ENCODE data around the gene HIVEP2.

Gene HIVEP2

GRCh38 chr6:142821860-142822259 lies 123.1 kb downstream of the HIVEP2 start:
- peaks cover 26% of the 10 kb centered on the region for H3K79me2 ChIP-seq
- H3K4me2 ChIP-seq (ENCODE audit: low read length), result no peak overlapping the region
- no peak overlapping the region for H3K4me3 ChIP-seq (ENCODE audit: low read depth, low read length)
- H3K9ac ChIP-seq, result no peak overlapping the region
- peak overlapping the region; percentile 22 for H3K27ac ChIP-seq
- no peaks in the 10 kb centered on the region for H3K9me3 ChIP-seq (ENCODE audit: control insufficient read depth, low read length)
- H3K4me1 ChIP-seq, result peaks cover 14% of the 10 kb centered on the region
- H3K36me3 ChIP-seq (ENCODE audit: control insufficient read depth, insufficient read depth, low read length), result no peaks in the 10 kb centered on the region
- TF ChIP-seq CTCF (IDR thresholded peaks at IDR 0.05), result no peak
- H2AFZ ChIP-seq, result no peak overlapping the region
- H3K27me3 ChIP-seq (ENCODE audit: control insufficient read depth, insufficient read depth, low read length), result no peaks in the 10 kb centered on the region

- H3K4me3 ChIP-seq (ENCODE audit: low read depth, low read length), result no peak overlapping the region
- H3K4me1 ChIP-seq, result peaks cover 14% of the 10 kb centered on the region
- no peaks in the 10 kb centered on the region for H3K9me3 ChIP-seq (ENCODE audit: control insufficient read depth, low read length)
- H3K9ac ChIP-seq, result no peak overlapping the region
- H3K27ac ChIP-seq, result peak overlapping the region; percentile 22
- no peaks in the 10 kb centered on the region for H3K27me3 ChIP-seq (ENCODE audit: control insufficient read depth, insufficient read depth, low read length)
- TF ChIP-seq CTCF (IDR thresholded peaks at IDR 0.05), result no peak
- no peak overlapping the region for H3K4me2 ChIP-seq (ENCODE audit: low read length)
- peaks cover 28% of the 10 kb centered on the region for H3K79me2 ChIP-seq
- no peaks in the 10 kb centered on the region for H3K36me3 ChIP-seq (ENCODE audit: control insufficient read depth, insufficient read depth, low read length)
- H2AFZ ChIP-seq, result no peak overlapping the region
Measured at GRCh38 chr6:142821164-142821716, 123.7 kb downstream of the HIVEP2 start.

GRCh38 chr6:142820338-142821051 lies 124.5 kb downstream of the HIVEP2 start:
- peak overlapping the region; percentile 62 for H3K4me2 ChIP-seq (ENCODE audit: low read length)
- no peaks in the 10 kb centered on the region for H3K36me3 ChIP-seq (ENCODE audit: control insufficient read depth, insufficient read depth, low read length)
- peak overlapping the region; percentile 5 for H3K27ac ChIP-seq
- no peak overlapping the region for H3K9ac ChIP-seq
- peaks cover 14% of the 10 kb centered on the region for H3K4me1 ChIP-seq
- no peak overlapping the region for H2AFZ ChIP-seq
- H3K27me3 ChIP-seq (ENCODE audit: control insufficient read depth, insufficient read depth, low read length), result no peaks in the 10 kb centered on the region
- no peaks in the 10 kb centered on the region for H3K9me3 ChIP-seq (ENCODE audit: control insufficient read depth, low read length)
- H3K79me2 ChIP-seq, result peaks cover 28% of the 10 kb centered on the region
- H3K4me3 ChIP-seq (ENCODE audit: low read depth, low read length), result peak overlapping the region; percentile 30
- TF ChIP-seq CTCF (IDR thresholded peaks at IDR 0.05), result no peak

- Histone ChIP-seq H3K79me2 (peaks cover 28% of the 10 kb centered on the region), H3K27ac (peak overlapping the region; percentile 3), H3K27me3 (ENCODE audit: control insufficient read depth, insufficient read depth, low read length) (no peaks in the 10 kb centered on the region), H3K9ac (no peak overlapping the region), H3K9me3 (ENCODE audit: control insufficient read depth, low read length) (no peaks in the 10 kb centered on the region), H3K4me3 (ENCODE audit: low read depth, low read length) (peak overlapping the region; percentile 30), H3K4me1 (peaks cover 14% of the 10 kb centered on the region), H2AFZ (no peak overlapping the region), H3K36me3 (ENCODE audit: control insufficient read depth, insufficient read depth, low read length) (no peaks in the 10 kb centered on the region), H3K4me2 (ENCODE audit: low read length) (peak overlapping the region; percentile 62)
- TF ChIP-seq CTCF (IDR thresholded peaks at IDR 0.05), result no peak
Measured at GRCh38 chr6:142819603-142820337, 125.2 kb downstream of the HIVEP2 start.

Measured in parathyroid adenoma (tissue), 2 donors.